HCT116 (cell line): Measurements from ENCODE around the gene UBE2L3. TPM values are rescaled to one million over a fixed set of nuclear protein-coding genes. Genes with fewer than 3 reads are reported as not detected.
"Not testable (repeated sequence)": the region's sequence is repeated elsewhere in the genome, so short reads cannot be mapped to it uniquely, and the experiment has no call there.

Experiments used
- ATAC-seq: fragments of 200-7000 bp; cut with Tn5 transposase; 2 replicates; pipeline ENCODE4 v1.9.1; 2020; ENCODE audit warnings: mild to moderate bottlenecking, moderate library complexity
- BruUV-seq: library from RNA; stranded (reverse); fragments of 400-500 nt; replicated peaks from 2 replicates; lab custom pipeline; 2021; lab: Mats Ljungman, UMichigan
- CTCF ChIA-PET: fragments of 300-600 bp; sonication (Branson Sonifier 250); formaldehyde crosslinking; loops from one replicate; lab custom pipeline; 2021; ENCODE audit warnings: antibody characterized with exemption; lab: Charles Lee
- POLR2A ChIA-PET: fragments of 300-600, 350-600 bp; sonication (Branson Sonifier 250); formaldehyde crosslinking; loops from one replicate; lab custom pipeline; 2021; ENCODE audit warnings: antibody characterized with exemption; lab: Charles Lee
- RAD21 ChIA-PET, 2 experiments: fragments of 300-600 bp; sonication (Branson Sonifier 250); formaldehyde crosslinking; loops; one replicate each; lab custom pipeline; 2023; ENCODE audit warnings: low total read pairs in 2 of 2; ENCODE audit not compliant: uncharacterized antibody in 2 of 2, unreplicated experiment in 2 of 2, low non-redundant PET in 1 of 2; lab: Charles Lee
- DNase-seq: peaks from one replicate; pipeline ENCODE4 v3.0.0-alpha.2; 2010; ENCODE audit warnings: low read depth, low spot score
- H2AFZ ChIP-seq: fragments of 200-600 bp; shearing (Covaris generic), sonication (generic); 2 replicates; pipeline ENCODE4 v1.6.1; 2017; ENCODE audit warnings: low read depth, mixed run types, mixed read lengths, antibody characterized with exemption, low read length; ENCODE audit not compliant: poor library complexity, severe bottlenecking
- H3K27ac ChIP-seq: 2 replicates; pipeline ENCODE4 v1.5.1; 2012; ENCODE audit warnings: low read depth, low read length
- H3K27me3 ChIP-seq: fragments of 200-600 bp; sonication (generic); 2 replicates; pipeline ENCODE4 v1.6.1; 2016; ENCODE audit warnings: mixed run types, low read length, mixed read lengths; ENCODE audit not compliant: insufficient read depth
- H3K36me3 ChIP-seq, 2 experiments: fragments of 200-500 bp in 1 of 2; fragments of 200-600 bp in 1 of 2; sonication (Bioruptor generic) in 1 of 2; sonication (generic) in 1 of 2; 2 replicates each; pipeline versions ENCODE4 v1.5.1 to v1.6.1; 2014 to 2016; ENCODE audit warnings: low read length in 2 of 2, inconsistent platforms in 1 of 2, mixed read lengths in 1 of 2, mixed run types in 1 of 2; ENCODE audit not compliant: insufficient read depth in 2 of 2, control insufficient read depth in 1 of 2
- H3K4me1 ChIP-seq, 2 experiments: fragments of 200-600 bp in 1 of 2; sonication (generic) in 1 of 2; 2 replicates each; pipeline versions ENCODE4 v1.5.1 to v1.6.1; 2012 to 2017; ENCODE audit warnings: low read length in 2 of 2, inconsistent platforms in 1 of 2, mild to moderate bottlenecking in 1 of 2, mixed read lengths in 1 of 2, mixed run types in 1 of 2, moderate library complexity in 1 of 2; ENCODE audit not compliant: insufficient read depth in 2 of 2, control insufficient read depth in 1 of 2
- H3K4me2 ChIP-seq: fragments of 200-600 bp; sonication (generic); 2 replicates; pipeline ENCODE4 v1.6.1; 2017; ENCODE audit warnings: mixed run types, low read length, mixed read lengths
- H3K4me3 ChIP-seq, 2 experiments: fragments of 200-600 bp in 1 of 2; sonication (generic) in 1 of 2; replicated peaks in 1 of 2; 2 replicates each; pipeline ENCODE4 v1.5.1; 2011 to 2016; ENCODE audit warnings: low read length in 2 of 2, control low read depth in 1 of 2, low read depth in 1 of 2, mild to moderate bottlenecking in 1 of 2, mixed read lengths in 1 of 2, mixed run types in 1 of 2
- H3K79me2 ChIP-seq: fragments of 200-600 bp; sonication (generic); 2 replicates; pipeline ENCODE4 v1.6.1; 2017; ENCODE audit warnings: mild to moderate bottlenecking, mixed run types, low read length, moderate library complexity, mixed read lengths; ENCODE audit not compliant: insufficient read depth
- H3K9ac ChIP-seq: fragments of 200-600 bp; sonication (generic); 2 replicates; pipeline ENCODE4 v1.6.1; 2016; ENCODE audit warnings: low read length, mixed read lengths
- H3K9me2 ChIP-seq: fragments of 200-600 bp; sonication (generic), shearing (Covaris generic); 2 replicates; pipeline ENCODE4 v1.6.1; 2017; ENCODE audit warnings: mixed run types, mild to moderate bottlenecking, moderate library complexity; ENCODE audit not compliant: insufficient read depth
- H3K9me3 ChIP-seq, 2 experiments: fragments of 200-500 bp in 1 of 2; fragments of 200-600 bp in 1 of 2; sonication (Bioruptor generic) in 1 of 2; sonication (generic) in 1 of 2; 2 replicates each; pipeline ENCODE4 v1.6.1; 2014 to 2017; ENCODE audit warnings: low read length in 2 of 2, mixed read lengths in 2 of 2, inconsistent platforms in 1 of 2, low read depth in 1 of 2, mild to moderate bottlenecking in 1 of 2, mixed run types in 1 of 2, moderate library complexity in 1 of 2; ENCODE audit not compliant: control insufficient read depth in 1 of 2, insufficient read depth in 1 of 2
- H4K20me1 ChIP-seq: fragments of 200-600 bp; sonication (generic), shearing (Covaris generic); 2 replicates; pipeline ENCODE4 v1.6.1; 2017; ENCODE audit warnings: mixed run types, mild to moderate bottlenecking, moderate library complexity; ENCODE audit not compliant: insufficient read depth
- CTCF ChIP-seq, 3 experiments: fragments of 200-600 bp in 1 of 3; sonication (generic) in 1 of 3; IDR thresholded peaks in 2 of 3; conservative IDR thresholded peaks in 1 of 3; 2 replicates each; pipeline ENCODE4 v1.5.1; 2012 to 2017; ENCODE audit warnings: low read depth in 2 of 3, low read length in 2 of 3, antibody characterized with exemption in 1 of 3, borderline replicate concordance in 1 of 3, control low read depth in 1 of 3, mild to moderate bottlenecking in 1 of 3, mixed read lengths in 1 of 3, mixed run types in 1 of 3, moderate library complexity in 1 of 3; ENCODE audit not compliant: insufficient read depth in 1 of 3
- EGR1 ChIP-seq: IDR thresholded peaks from 2 replicates; pipeline ENCODE4 v1.6.1; 2012; ENCODE audit warnings: low read depth
- intact Hi-C: fragments of 100-400 bp; cut with micrococcal nuclease; formaldehyde crosslinking; loops from 2 replicates; pipeline ENCODE4 v1.10.0; 2022
- total RNA-seq: library from RNA; stranded (reverse); gene quantifications from one replicate; pipeline ENCODE4 v1.2.1, GENCODE V29; 2021; ENCODE audit not compliant: unreplicated experiment

UBE2L3 gene
- total RNA-seq, 1 experiment from 2014 or later: 55.6 TPM

GRCh38 chr22:21643533-21644357 lies 76.2 kb downstream of the UBE2L3 start:
- Histone ChIP-seq H3K27ac (peak overlapping the region; percentile 81), H3K4me1 (peaks cover 12 to 31% of the 10 kb centered on the region in 2 experiments), H3K36me3 (peaks cover 6 to 10% of the 10 kb centered on the region in 2 experiments; a peak in 3 of 4 replicates), H3K4me2 (peak overlapping the region; percentile 94), H3K27me3 (no peaks in the 10 kb centered on the region), H3K9me3 (no peaks in the 10 kb centered on the region), H4K20me1 (peaks cover 5% of the 10 kb centered on the region; the same call in 1 of the 2 replicates), H3K9me2 (no peaks in the 10 kb centered on the region), H2AFZ (no peak overlapping the region)
- no peak for ATAC-seq
- DNase-seq: no peak
- CTCF ChIA-PET: interaction anchor here (0.7 to 3.7 kb wide), 11 partner anchors 12 to 661 kb away, joined by 3 to 103 read pairs (median 5); partner anchors contain the start of genes CCDC116, LZTR1 and YDJC
- no TSS peak for BruUV-seq
- POLR2A ChIA-PET: interaction anchor here (3.0 to 3.3 kb wide), 2 partner anchors 11 to 14 kb away, joined by 17 to 43 read pairs; partner anchors contain the start of genes CCDC116 and YDJC
- intact Hi-C loops: no loop called here
- TF ChIP-seq CTCF (IDR thresholded peaks at IDR 0.05 in 2 of 3, conservative IDR thresholded peaks at IDR 0.05 in 1 of 3; ENCODE audit: borderline replicate concordance in 1 of 3, insufficient read depth in 1 of 3, low read depth in 2 of 3, low read length in 2 of 3) (peak in 2 of 3 experiments; percentile 24; a peak in 1 of 6 replicates), EGR1 (no peak)
- TF ChIP-seq, all 23 proteins: peak for 1
- RAD21 ChIA-PET: no interaction called here
- Histone ChIP-seq H3K9ac (peak overlapping the region; percentile 97), H3K79me2 (peaks cover 21% of the 10 kb centered on the region; the same call in 1 of the 2 replicates), H3K4me3 (peak overlapping the region; percentile 88 to 93)

GRCh38 chr22:21645513-21645912 lies 78.0 kb downstream of the UBE2L3 start:
- H3K27ac ChIP-seq, H3K4me3 ChIP-seq, H3K9me2 ChIP-seq, intact Hi-C loops, H2AFZ ChIP-seq, BruUV-seq, H4K20me1 ChIP-seq, H3K9me3 ChIP-seq, H3K4me2 ChIP-seq, DNase-seq, ATAC-seq, H3K27me3 ChIP-seq, H3K9ac ChIP-seq: not testable (repeated sequence)
- POLR2A ChIA-PET: interaction anchor here (1.5 kb wide), 1 partner anchor 16 kb away, joined by 3 read pairs; no protein-coding TSS in a partner anchor
- CTCF ChIA-PET: interaction anchor here (3.4 kb wide), 1 partner anchor 16 kb away, joined by 29 read pairs; the partner anchor contains the start of gene YDJC
- RAD21 ChIA-PET: interaction anchor here in 1 of 2 experiments (0.8 kb wide), 1 partner anchor 16 kb away, joined by 6 read pairs; no protein-coding TSS in a partner anchor
- H3K79me2 ChIP-seq: peaks cover 21% of the 10 kb centered on the region; the same call in 1 of the 2 replicates
- H3K36me3 ChIP-seq: peaks cover 6 to 10% of the 10 kb centered on the region in 2 experiments; a peak in 3 of 4 replicates
- H3K4me1 ChIP-seq: peaks cover 12 to 30% of the 10 kb centered on the region in 2 experiments
